Measurements from ENCODE around the gene COL4A2.

The COL4A2 gene

GRCh38 chr13:110306960-110307766, at the start of gene COL4A2, which contains the start of gene COL4A1:
TSS of gene COL4A2 (plus strand) at chr13:110307284. CDS start at chr13:110307904, 620 bp downstream.
TSS of gene COL4A1 (minus strand) at chr13:110307157. CDS start at chr13:110307027, 130 bp downstream.
- no peak for DNase-seq

- no peak for DNase-seq
These were observed 49.7 kb upstream of the COL4A2 start for GRCh38 chr13:110257408-110257807.

GRCh38 chr13:110258876-110259631, 48.0 kb upstream of the COL4A2 start:
- DNase-seq = no peak

GRCh38 chr13:110259651-110260050, 47.4 kb upstream of the COL4A2 start:
- DNase-seq = no peak

GRCh38 chr13:110261166-110262081, 45.7 kb upstream of the COL4A2 start:
- no peak for DNase-seq

- DNase-seq = no peak
These were observed 45.0 kb upstream of the COL4A2 start for GRCh38 chr13:110262082-110262436.

GRCh38 chr13:110262508-110263291, 44.4 kb upstream of the COL4A2 start:
- no peak for DNase-seq

GRCh38 chr13:110263404-110263803, 43.7 kb upstream of the COL4A2 start:
- DNase-seq = no peak

GRCh38 chr13:110263888-110264287, 43.2 kb upstream of the COL4A2 start:
- DNase-seq = no peak

- DNase-seq = no peak
These were observed 42.3 kb upstream of the COL4A2 start for GRCh38 chr13:110264685-110265275.

GRCh38 chr13:110265341-110265681, 41.8 kb upstream of the COL4A2 start:
- DNase-seq = no peak

- no peak for DNase-seq
These were observed 41.2 kb upstream of the COL4A2 start for GRCh38 chr13:110265682-110266430.

- DNase-seq = no peak
These were observed 40.7 kb upstream of the COL4A2 start for GRCh38 chr13:110266431-110266809.

GRCh38 chr13:110266983-110267382, 40.1 kb upstream of the COL4A2 start:
- DNase-seq = no peak

GRCh38 chr13:110268061-110268460, 39.0 kb upstream of the COL4A2 start:
- DNase-seq = no peak

- DNase-seq = no peak
These were observed 38.4 kb upstream of the COL4A2 start for GRCh38 chr13:110268576-110269185.

- DNase-seq = no peak
These were observed 37.4 kb upstream of the COL4A2 start for GRCh38 chr13:110269509-110270185.

GRCh38 chr13:110270507-110270906, 36.6 kb upstream of the COL4A2 start:
- no peak for DNase-seq

- DNase-seq = no peak
These were observed 35.8 kb upstream of the COL4A2 start for GRCh38 chr13:110271313-110271712.

- DNase-seq = no peak
These were observed 34.9 kb upstream of the COL4A2 start for GRCh38 chr13:110272227-110272626.
